ENCODE results near the gene PUSL1.

The PUSL1 gene

DNA sequence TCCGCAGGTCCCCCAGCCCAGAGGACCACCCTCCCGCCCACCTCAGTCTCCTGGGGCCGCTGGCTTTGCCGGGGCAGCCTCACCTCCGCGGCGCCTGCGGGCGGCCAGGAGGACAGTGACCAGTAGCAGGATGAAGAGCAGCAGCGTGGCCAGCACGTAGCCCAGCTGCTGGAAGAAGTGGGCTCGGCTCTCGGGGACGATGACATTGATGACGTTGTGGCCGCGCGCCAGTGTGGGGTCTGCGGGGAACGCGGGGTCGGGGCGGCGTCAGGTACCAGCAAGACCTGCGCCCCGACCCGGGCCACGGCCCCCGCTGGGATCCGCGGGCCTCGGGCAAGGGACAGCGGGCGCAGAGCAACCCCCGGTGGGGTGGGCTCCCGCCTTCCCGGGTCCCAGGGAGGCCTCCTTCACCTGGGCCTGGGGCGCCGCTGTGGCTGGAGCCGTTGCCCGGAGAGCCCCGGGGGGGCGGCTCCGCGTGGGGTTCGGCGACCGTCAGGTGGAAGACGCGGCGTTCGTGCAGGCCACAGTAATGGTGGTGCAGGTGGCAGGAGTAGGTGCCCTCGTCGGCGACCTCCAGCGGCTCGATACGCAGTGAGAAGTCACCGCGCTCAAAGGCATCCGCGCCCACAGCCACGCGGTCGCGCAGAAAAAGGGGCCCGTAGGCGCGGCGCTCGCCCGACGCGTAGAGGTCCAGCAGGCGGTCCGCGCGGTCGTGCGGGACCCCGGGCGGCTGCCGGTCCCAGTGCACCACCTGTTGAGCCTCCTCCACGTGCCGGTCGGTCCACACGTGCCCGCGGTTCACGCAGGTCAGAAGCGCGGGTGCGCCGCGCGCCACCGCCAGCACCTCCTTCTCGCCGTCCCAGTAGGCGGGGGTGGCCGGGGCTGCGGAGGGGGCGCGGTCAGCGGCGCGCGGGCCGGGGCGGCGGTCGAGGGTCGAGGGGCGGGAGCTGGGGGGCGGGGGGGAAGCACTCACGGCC is 46.2 kb downstream of the PUSL1 start:
- DNase-seq (ENCODE audit: low read depth), result no peak

DNA sequence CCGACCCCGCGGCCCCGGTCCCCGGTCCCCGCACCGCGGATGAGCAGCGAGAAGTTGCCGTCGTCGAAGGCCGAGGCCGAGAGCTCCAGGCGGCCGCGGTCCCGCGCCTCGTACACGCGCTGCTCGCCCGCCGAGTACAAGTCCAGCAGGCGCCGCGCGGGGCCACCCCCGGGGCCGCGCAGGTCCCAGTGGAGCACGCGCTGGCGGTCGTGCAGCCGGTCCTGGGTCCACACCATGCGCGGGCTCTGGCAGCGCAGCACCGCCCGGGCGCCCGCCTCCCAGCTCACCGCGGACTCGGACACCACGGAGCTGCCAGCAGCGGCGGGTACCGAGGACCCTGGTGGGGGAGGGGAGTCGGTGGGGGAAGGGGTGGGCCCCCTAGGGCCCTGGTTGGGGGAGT is 47.0 kb downstream of the PUSL1 start:
- DNase-seq (ENCODE audit: low read depth), result no peak

DNA sequence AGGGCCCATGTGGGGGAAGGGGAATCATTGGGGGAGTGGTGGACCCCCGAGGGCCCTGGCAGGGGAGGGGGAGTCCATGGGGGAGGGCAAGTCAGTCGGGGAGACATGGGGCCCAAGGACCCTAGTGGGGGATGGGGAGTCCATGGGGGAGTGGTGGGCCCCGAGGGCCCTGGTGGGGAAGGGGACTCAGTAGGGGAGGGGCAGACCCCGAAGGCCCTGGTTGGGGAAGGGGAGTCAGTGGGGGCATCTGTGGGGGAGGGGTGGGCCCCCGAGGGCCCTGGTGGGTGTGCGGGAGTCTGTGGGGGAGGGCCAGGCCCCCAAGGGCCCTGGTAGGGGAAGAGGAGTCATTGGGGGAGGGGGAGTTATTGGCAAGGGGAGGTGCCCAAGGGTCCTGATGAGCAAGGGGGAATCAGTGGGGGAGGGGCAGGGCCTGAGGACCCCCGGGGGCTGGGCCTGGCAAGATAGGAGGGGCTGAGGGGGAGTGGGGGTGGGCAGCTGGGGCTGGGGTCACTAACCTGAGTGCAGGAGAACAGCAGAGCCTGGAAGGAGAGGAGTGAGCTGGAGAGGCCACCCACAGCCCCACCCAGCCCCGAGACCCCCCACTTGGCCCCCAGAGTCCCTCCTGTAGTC is 47.9 kb downstream of the PUSL1 start:
- DNase-seq (ENCODE audit: low read depth), result no peak

- DNase-seq (ENCODE audit: low read depth), result no peak
These were observed 48.5 kb downstream of the PUSL1 start for GRCh38 chr1:1356796-1357401.

GRCh38 chr1:1357871-1358432 is 49.6 kb downstream of the PUSL1 start:
- DNase-seq (ENCODE audit: low read depth), result no peak

DNA sequence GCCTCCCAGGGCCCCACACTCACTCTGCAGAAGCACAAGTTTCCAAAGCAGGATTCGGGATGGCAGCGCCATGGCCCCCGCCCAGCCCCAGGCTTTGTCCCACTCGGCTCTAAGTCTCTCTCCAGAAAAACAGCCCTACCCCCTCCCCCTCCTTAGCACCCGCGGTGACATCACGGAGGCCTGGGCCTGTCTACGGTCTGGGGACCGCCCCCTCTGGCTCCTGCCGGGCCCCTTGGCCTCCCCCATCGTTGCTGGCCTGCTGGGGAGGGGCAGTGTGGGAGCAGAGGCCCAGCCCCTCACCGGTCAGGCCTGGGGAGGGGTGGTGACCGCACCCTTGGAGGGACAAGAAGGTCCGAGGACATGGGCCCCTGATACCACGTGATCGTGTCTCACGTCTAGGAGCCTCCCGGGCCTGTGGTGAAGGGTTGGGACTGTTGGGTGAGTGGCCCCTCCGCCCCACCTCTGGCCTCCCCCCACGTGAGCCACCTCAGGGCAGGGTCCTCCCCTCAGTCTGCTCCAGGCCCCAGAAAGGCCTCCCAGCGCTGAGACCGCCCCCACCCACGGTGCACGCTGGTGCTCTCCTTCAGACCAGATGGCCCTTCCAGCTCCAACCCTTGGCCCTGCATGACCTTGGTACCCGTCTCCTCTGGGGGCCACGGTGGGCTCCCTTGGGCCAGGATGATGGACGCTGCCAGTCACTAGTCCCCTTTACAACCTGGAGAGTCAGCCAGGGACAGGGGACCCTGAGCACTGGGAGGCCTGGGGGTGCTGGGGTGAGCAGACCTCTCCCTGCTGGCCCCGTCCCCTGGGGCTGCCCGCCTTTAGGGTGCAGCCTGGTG is 50.3 kb downstream of the PUSL1 start, which contains the start of gene MXRA8:
MXRA8 (minus strand) TSS at position 123 of the 839 bp plus-strand sequence; CDS start at position 72, 51 bp downstream.
- DNase-seq (ENCODE audit: low read depth), result no peak

DNA sequence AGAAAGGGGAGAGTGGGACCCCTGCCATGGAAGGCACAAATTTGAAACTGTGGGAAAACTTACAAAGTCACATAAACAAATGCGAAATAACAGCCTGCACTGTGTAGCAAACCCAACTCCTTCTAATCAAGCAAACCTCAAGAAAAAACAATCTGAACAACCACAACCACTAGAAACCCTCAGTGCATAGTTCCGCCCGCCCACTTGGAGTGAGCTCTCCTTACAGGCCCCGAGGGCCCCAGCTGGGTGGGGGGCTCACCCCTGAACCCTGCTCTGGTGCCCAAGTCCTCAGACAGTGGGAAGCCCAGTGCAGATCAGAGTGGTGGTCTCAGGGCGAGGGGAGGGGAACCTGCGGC is 50.9 kb downstream of the PUSL1 start:
- no peak for DNase-seq (ENCODE audit: low read depth)

DNA sequence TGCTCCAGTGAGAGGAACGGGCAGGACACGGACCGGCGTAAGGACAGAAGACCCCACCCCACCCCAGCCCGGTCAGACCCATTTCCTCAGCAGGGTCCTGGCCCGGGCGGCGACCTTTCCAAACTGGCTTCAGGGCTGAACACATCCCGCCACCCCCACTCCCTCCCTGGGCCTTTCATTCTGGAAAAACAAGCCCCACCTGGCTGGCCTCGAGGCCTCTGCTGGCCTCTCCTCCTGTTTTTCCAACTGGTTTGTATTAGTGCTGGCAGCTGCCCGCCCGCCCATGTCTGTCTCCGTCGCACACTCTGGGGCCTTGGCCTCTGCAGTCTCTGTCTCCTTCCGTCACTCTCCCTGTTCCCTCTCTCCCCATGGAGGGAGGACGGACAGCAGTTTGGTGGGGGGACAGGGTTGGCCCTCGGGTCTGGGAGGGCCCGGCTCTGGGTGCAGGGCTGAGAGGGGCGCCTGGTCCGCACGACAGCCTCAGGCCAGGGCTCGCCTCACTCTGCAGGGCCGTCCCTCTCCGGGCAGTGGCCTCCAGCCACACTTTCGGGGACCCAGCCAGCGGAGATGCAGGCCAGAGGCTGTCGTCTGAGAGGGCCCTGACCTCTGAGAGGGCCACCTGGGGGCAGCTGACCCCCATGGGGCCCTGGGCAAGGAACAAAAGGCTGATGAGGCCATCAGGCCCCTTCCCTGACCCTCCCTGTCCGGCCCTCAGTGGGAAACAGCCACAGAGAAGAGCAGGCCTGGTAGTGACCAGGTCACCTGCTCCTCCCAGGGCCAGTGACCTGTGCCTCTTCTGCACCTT is 51.5 kb downstream of the PUSL1 start:
- DNase-seq (ENCODE audit: low read depth), result no peak

- no peak for DNase-seq (ENCODE audit: low read depth)
These were observed 52.2 kb downstream of the PUSL1 start for GRCh38 chr1:1360506-1361169.

All from stimulated activated CD8-positive, alpha-beta memory T cell treated with anti-CD3 and anti-CD28 coated beads, Interleukin-12 subunit alpha, Interleukin-12 subunit beta, amount 100 ng/mL, for 4 hours (primary cell).